Measurements from ENCODE around the gene LHX8. TPM values are rescaled to one million over a fixed set of nuclear protein-coding genes. Genes with fewer than 3 reads are reported as not detected.
A peak's percentile ranks its signal among the peaks of the same experiment; 100 is the strongest.

The LHX8 gene
- total RNA-seq, 1 donor from 2014 or later = 0.52 TPM

GRCh38 chr1:75092141-75092540, 42.0 kb upstream of the LHX8 start:
- TF ChIP-seq EZH2 (IDR thresholded peaks at IDR 0.05; ENCODE audit: insufficient read depth, low read length) = no peak
- no peak for TF ChIP-seq CTCF (IDR thresholded peaks at IDR 0.05; ENCODE audit: insufficient read depth, low read depth, low read length)
- no peaks in the 10 kb centered on the region for H3K9me3 ChIP-seq (ENCODE audit: insufficient read depth, low read depth, low read length)
- H3K4me3 ChIP-seq (ENCODE audit: insufficient read depth, low read depth, low read length) = no peak overlapping the region
- Mint-ChIP-seq H3K9me3 (ENCODE audit: unreplicated experiment) (peaks cover 5% of the 10 kb centered on the region), H3K4me3 (ENCODE audit: unreplicated experiment) (no peak overlapping the region), H3K27me3 (ENCODE audit: low read depth, unreplicated experiment) (no peaks in the 10 kb centered on the region), H3K36me3 (ENCODE audit: low read depth, unreplicated experiment) (no peaks in the 10 kb centered on the region), H3K27ac (ENCODE audit: unreplicated experiment) (peak overlapping the region; percentile 73), H3K4me1 (ENCODE audit: low read depth, unreplicated experiment) (no peaks in the 10 kb centered on the region)
- H3K79me2 ChIP-seq (ENCODE audit: insufficient read depth, low read length) = no peaks in the 10 kb centered on the region
- no peak overlapping the region for H3K4me2 ChIP-seq (ENCODE audit: low read length)
- no peak for DNase-seq (ENCODE audit: low read depth)
- no peaks in the 10 kb centered on the region for H3K4me1 ChIP-seq (ENCODE audit: insufficient read depth, low read length)
- H3K36me3 ChIP-seq (ENCODE audit: insufficient read depth, low read length) = no peaks in the 10 kb centered on the region
- no peak overlapping the region for H3K27ac ChIP-seq (ENCODE audit: low read depth, low read length)
- FAIRE-seq = no peak
- peak overlapping the region; percentile 23 for H2AFZ ChIP-seq (ENCODE audit: low read depth, low read length)
- H3K9ac ChIP-seq (ENCODE audit: low read length) = no peak overlapping the region
- no peaks in the 10 kb centered on the region for H4K20me1 ChIP-seq (ENCODE audit: insufficient read depth, low read length)
- H3K27me3 ChIP-seq (ENCODE audit: insufficient read depth, low read length) = no peaks in the 10 kb centered on the region

GRCh38 chr1:75097654-75098053, 36.5 kb upstream of the LHX8 start:
- no peaks in the 10 kb centered on the region for H3K36me3 Mint-ChIP-seq (ENCODE audit: low read depth, unreplicated experiment)
- H3K27me3 Mint-ChIP-seq (ENCODE audit: low read depth, unreplicated experiment) = no peaks in the 10 kb centered on the region
- Histone ChIP-seq H3K27me3 (ENCODE audit: insufficient read depth, low read length) (no peaks in the 10 kb centered on the region), H3K36me3 (ENCODE audit: insufficient read depth, low read length) (no peaks in the 10 kb centered on the region), H3K27ac (ENCODE audit: low read depth, low read length) (no peak overlapping the region), H3K79me2 (ENCODE audit: insufficient read depth, low read length) (no peaks in the 10 kb centered on the region), H4K20me1 (ENCODE audit: insufficient read depth, low read length) (no peaks in the 10 kb centered on the region), H3K4me3 (ENCODE audit: insufficient read depth, low read depth, low read length) (no peak overlapping the region), H3K4me2 (ENCODE audit: low read length) (no peak overlapping the region), H3K9me3 (ENCODE audit: insufficient read depth, low read depth, low read length) (no peaks in the 10 kb centered on the region), H2AFZ (ENCODE audit: low read depth, low read length) (no peak overlapping the region), H3K9ac (ENCODE audit: low read length) (no peak overlapping the region), H3K4me1 (ENCODE audit: insufficient read depth, low read length) (no peaks in the 10 kb centered on the region)
- H3K4me3 Mint-ChIP-seq (ENCODE audit: unreplicated experiment) = no peak overlapping the region
- peaks cover 4% of the 10 kb centered on the region for H3K4me1 Mint-ChIP-seq (ENCODE audit: low read depth, unreplicated experiment)
- TF ChIP-seq CTCF (IDR thresholded peaks at IDR 0.05; ENCODE audit: insufficient read depth, low read depth, low read length) (no peak), EZH2 (IDR thresholded peaks at IDR 0.05; ENCODE audit: insufficient read depth, low read length) (no peak)
- DNase-seq (ENCODE audit: low read depth) (no peak), FAIRE-seq (no peak)
- no peak overlapping the region for H3K27ac Mint-ChIP-seq (ENCODE audit: unreplicated experiment)
- no peaks in the 10 kb centered on the region for H3K9me3 Mint-ChIP-seq (ENCODE audit: unreplicated experiment)

- Histone ChIP-seq H4K20me1 (ENCODE audit: insufficient read depth, low read length) (no peaks in the 10 kb centered on the region), H3K27ac (ENCODE audit: low read depth, low read length) (no peak overlapping the region), H2AFZ (ENCODE audit: low read depth, low read length) (no peak overlapping the region), H3K4me2 (ENCODE audit: low read length) (no peak overlapping the region), H3K79me2 (ENCODE audit: insufficient read depth, low read length) (no peaks in the 10 kb centered on the region), H3K9me3 (ENCODE audit: insufficient read depth, low read depth, low read length) (no peaks in the 10 kb centered on the region), H3K4me3 (ENCODE audit: insufficient read depth, low read depth, low read length) (no peak overlapping the region), H3K27me3 (ENCODE audit: insufficient read depth, low read length) (no peaks in the 10 kb centered on the region), H3K9ac (ENCODE audit: low read length) (no peak overlapping the region), H3K4me1 (ENCODE audit: insufficient read depth, low read length) (no peaks in the 10 kb centered on the region), H3K36me3 (ENCODE audit: insufficient read depth, low read length) (no peaks in the 10 kb centered on the region)
- H3K9me3 Mint-ChIP-seq (ENCODE audit: unreplicated experiment) = no peaks in the 10 kb centered on the region
- TF ChIP-seq EZH2 (IDR thresholded peaks at IDR 0.05; ENCODE audit: insufficient read depth, low read length) = no peak
- no peak for TF ChIP-seq CTCF (IDR thresholded peaks at IDR 0.05; ENCODE audit: insufficient read depth, low read depth, low read length)
- H3K27ac Mint-ChIP-seq (ENCODE audit: unreplicated experiment) = no peak overlapping the region
- H3K4me3 Mint-ChIP-seq (ENCODE audit: unreplicated experiment) = no peak overlapping the region
- FAIRE-seq (no peak), DNase-seq (ENCODE audit: low read depth) (no peak)
- H3K27me3 Mint-ChIP-seq (ENCODE audit: low read depth, unreplicated experiment) = no peaks in the 10 kb centered on the region
- peaks cover 4% of the 10 kb centered on the region for H3K4me1 Mint-ChIP-seq (ENCODE audit: low read depth, unreplicated experiment)
- no peaks in the 10 kb centered on the region for H3K36me3 Mint-ChIP-seq (ENCODE audit: low read depth, unreplicated experiment)
Observed at GRCh38 chr1:75099581-75099980, 34.6 kb upstream of the LHX8 start.
